PC-9 (cell line): ENCODE results near the gene TNFRSF4. TPM values are rescaled to one million over a fixed set of nuclear protein-coding genes. Genes with fewer than 3 reads are reported as not detected.

ENCODE experiments used
- BruUV-seq: library from RNA; stranded (reverse); fragments of 400-500 nt; replicated peaks from 2 replicates; lab custom pipeline; 2021; lab: Mats Ljungman, UMichigan
- CTCF ChIA-PET: fragments of 300-600 bp; sonication (Branson Sonifier 250); formaldehyde crosslinking; loops from one replicate; lab custom pipeline; 2022; ENCODE audit warnings: antibody characterized with exemption; lab: Charles Lee
- POLR2A ChIA-PET: fragments of 300-600 bp; sonication (Branson Sonifier 250); formaldehyde crosslinking; loops from one replicate; lab custom pipeline; 2022; ENCODE audit warnings: antibody characterized with exemption; ENCODE audit not compliant: unreplicated experiment; lab: Charles Lee
- DNase-seq, 2 experiments: peaks; one replicate each; pipeline versions ENCODE4 v3.0.0 to v3.0.0-alpha.2; 2015 to 2022; ENCODE audit warnings: mixed read lengths in 1 of 2
- H2AFZ ChIP-seq: fragments of 200-600 bp; sonication (generic); 2 replicates; pipeline ENCODE4 v1.8.1; 2017; ENCODE audit warnings: antibody characterized with exemption
- H3F3A ChIP-seq: fragments of 200-600 bp; sonication (generic); 2 replicates; pipeline ENCODE4 v1.8.1; 2017; ENCODE audit warnings: antibody characterized with exemption, mild to moderate bottlenecking, low read depth; ENCODE audit not compliant: insufficient read depth
- H3K27ac ChIP-seq: fragments of 200-600 bp; sonication (generic); 2 replicates; pipeline ENCODE4 v1.6.1; 2016; ENCODE audit warnings: mixed run types
- H3K27me3 ChIP-seq: fragments of 200-600 bp; sonication (generic); 2 replicates; pipeline ENCODE4 v1.6.1; 2016; ENCODE audit warnings: low read depth, mixed run types; ENCODE audit not compliant: insufficient read depth
- H3K36me3 ChIP-seq: fragments of 200-600 bp; sonication (generic); 2 replicates; pipeline ENCODE4 v1.6.1; 2016; ENCODE audit warnings: low read depth, mixed run types
- H3K4me1 ChIP-seq: fragments of 200-600 bp; sonication (generic); replicated peaks from 2 replicates; pipeline ENCODE4 v1.6.1; 2016; ENCODE audit warnings: mixed run types; ENCODE audit not compliant: insufficient read depth
- H3K4me2 ChIP-seq: fragments of 200-600 bp; sonication (generic); 2 replicates; pipeline ENCODE4 v1.6.1; 2017; ENCODE audit warnings: mixed run types
- H3K4me3 ChIP-seq: fragments of 200-600 bp; sonication (generic); 2 replicates; pipeline ENCODE4 v1.6.1; 2016; ENCODE audit warnings: mixed run types
- H3K79me2 ChIP-seq: fragments of 200-600 bp; sonication (generic); 2 replicates; pipeline ENCODE4 v1.6.1; 2017; ENCODE audit warnings: low read depth, mixed run types
- H3K9me2 ChIP-seq: fragments of 200-600 bp; sonication (generic); 2 replicates; pipeline ENCODE4 v1.8.1; 2017; ENCODE audit warnings: mild to moderate bottlenecking; ENCODE audit not compliant: insufficient read depth
- H3K9me3 ChIP-seq: fragments of 200-600 bp; sonication (generic); 2 replicates; pipeline ENCODE4 v1.8.1; 2016; ENCODE audit warnings: low read depth; ENCODE audit not compliant: insufficient read depth
- H4K20me1 ChIP-seq: fragments of 200-600 bp; sonication (generic); 2 replicates; pipeline ENCODE4 v1.8.1; 2017; ENCODE audit not compliant: insufficient read depth
- EZH2 ChIP-seq: fragments of 200-600 bp; sonication (generic); IDR thresholded peaks from 2 replicates; pipeline ENCODE4 v1.8.0; 2017; ENCODE audit warnings: antibody characterized with exemption, low read depth
- intact Hi-C: fragments of 100-400 bp; cut with micrococcal nuclease; formaldehyde crosslinking; loops from one replicate; pipeline ENCODE4 v1.10.0; 2022; ENCODE audit not compliant: unreplicated experiment
- total RNA-seq: library from RNA; stranded (reverse); gene quantifications from 2 replicates; pipeline ENCODE4 v1.2.3, GENCODE V29; 2021
- TF ChIP-seq, protein P1 (sequence below): fragments of 200-600 bp; sonication (generic); conservative IDR thresholded peaks from 2 replicates; pipeline ENCODE4 v1.6.1; 2017; ENCODE audit warnings: mixed run types, antibody characterized with exemption, mild to moderate bottlenecking, moderate library complexity

The TNFRSF4 gene
- total RNA-seq, 1 experiment from 2014 or later, result 0.20 TPM

DNA sequence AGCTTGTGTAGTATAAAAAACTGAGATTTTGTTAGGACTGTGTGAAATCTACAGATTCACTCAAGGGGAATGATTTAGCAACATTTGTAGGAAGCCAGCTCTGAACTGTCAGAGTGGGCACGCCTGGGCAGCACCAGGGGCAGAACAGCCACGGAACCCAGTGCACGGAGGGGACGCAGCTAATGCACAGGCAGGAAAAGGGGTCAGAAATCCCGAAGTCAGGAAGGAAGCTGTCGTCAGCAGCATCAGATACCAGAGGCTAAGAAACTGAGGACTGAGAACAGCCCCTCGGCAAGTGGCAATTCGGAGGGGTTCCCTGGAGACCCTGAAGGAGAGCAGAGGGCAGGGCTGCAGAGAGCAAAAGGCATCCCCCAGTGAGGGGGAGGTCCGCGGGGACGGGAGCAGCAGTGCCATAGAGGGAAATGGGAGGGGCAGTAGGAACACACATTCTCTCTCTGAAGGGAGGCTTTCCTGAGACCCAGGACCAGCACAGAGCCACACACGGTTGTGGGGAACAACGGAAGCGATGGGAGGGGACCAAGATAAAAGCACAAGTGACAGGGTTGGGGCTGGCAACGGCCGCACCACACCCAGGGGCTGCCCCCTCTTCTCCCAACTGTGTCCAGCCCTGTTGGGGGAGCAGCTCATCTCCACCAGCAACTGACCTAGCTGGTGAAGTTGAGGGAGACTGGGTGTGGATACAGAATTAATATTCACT lies 47.0 kb upstream of the TNFRSF4 start:
- H3K27ac ChIP-seq, result no peak overlapping the region; the same call in 1 of the 2 replicates
- peaks cover 34% of the 10 kb centered on the region for H4K20me1 ChIP-seq
- H3F3A ChIP-seq, result peaks cover 13% of the 10 kb centered on the region
- H3K9me3 ChIP-seq, result no peaks in the 10 kb centered on the region
- BruUV-seq, result no TSS peak
- H3K4me2 ChIP-seq, result no peak overlapping the region
- H3K9me2 ChIP-seq, result no peaks in the 10 kb centered on the region
- ChIA-PET POLR2A (no interaction called here), CTCF (no interaction called here)
- DNase-seq, result no peak
- H2AFZ ChIP-seq, result no peak overlapping the region
- no peaks in the 10 kb centered on the region for H3K27me3 ChIP-seq
- 0 out of 2 replicates have a peak, but pooled peaks cover 12% of the 10 kb centered on the region for H3K36me3 ChIP-seq
- no peak for TF ChIP-seq EZH2
- TF ChIP-seq, protein P1, sequence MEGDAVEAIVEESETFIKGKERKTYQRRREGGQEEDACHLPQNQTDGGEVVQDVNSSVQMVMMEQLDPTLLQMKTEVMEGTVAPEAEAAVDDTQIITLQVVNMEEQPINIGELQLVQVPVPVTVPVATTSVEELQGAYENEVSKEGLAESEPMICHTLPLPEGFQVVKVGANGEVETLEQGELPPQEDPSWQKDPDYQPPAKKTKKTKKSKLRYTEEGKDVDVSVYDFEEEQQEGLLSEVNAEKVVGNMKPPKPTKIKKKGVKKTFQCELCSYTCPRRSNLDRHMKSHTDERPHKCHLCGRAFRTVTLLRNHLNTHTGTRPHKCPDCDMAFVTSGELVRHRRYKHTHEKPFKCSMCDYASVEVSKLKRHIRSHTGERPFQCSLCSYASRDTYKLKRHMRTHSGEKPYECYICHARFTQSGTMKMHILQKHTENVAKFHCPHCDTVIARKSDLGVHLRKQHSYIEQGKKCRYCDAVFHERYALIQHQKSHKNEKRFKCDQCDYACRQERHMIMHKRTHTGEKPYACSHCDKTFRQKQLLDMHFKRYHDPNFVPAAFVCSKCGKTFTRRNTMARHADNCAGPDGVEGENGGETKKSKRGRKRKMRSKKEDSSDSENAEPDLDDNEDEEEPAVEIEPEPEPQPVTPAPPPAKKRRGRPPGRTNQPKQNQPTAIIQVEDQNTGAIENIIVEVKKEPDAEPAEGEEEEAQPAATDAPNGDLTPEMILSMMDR, result no peak
- H3K4me3 ChIP-seq, result no peak overlapping the region
- intact Hi-C loops, result no loop called here
- H3K79me2 ChIP-seq, result peaks cover 9% of the 10 kb centered on the region; the same call in 1 of the 2 replicates
- H3K4me1 ChIP-seq, result no peaks in the 10 kb centered on the region

DNA sequence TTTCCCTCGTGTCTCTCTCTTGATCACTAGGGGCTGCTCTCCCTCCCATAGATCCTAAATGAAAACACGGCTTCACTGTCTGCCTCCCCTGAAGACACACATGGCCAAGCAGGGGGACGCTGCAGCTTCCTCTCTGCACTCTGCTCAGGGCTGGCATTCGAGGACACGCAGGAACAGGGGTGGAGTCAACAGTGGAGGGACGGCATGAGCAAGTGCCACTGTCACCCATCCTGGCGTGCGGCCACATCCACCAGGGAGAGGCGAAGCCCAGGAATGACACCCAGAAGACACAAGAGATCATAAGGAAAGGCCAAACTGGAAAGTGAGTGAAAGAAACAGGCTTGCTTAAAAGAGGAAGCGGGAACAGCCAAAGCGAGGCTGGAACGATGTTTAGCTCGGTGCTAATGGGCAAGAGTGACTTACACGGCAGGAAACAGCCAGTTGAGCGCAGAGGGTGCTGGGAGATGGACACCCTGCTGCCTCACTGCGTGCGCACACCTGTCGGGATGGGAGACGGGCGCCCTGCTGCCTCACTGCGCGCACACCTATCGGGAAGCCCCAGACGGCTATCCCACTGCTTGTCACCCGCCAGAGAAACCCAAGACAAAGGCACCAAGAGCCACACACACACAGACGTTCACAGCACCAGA lies 46.1 kb upstream of the TNFRSF4 start:
- POLR2A ChIA-PET, result no interaction called here
- CTCF ChIA-PET, result no interaction called here
- intact Hi-C loops, result no loop called here

DNA sequence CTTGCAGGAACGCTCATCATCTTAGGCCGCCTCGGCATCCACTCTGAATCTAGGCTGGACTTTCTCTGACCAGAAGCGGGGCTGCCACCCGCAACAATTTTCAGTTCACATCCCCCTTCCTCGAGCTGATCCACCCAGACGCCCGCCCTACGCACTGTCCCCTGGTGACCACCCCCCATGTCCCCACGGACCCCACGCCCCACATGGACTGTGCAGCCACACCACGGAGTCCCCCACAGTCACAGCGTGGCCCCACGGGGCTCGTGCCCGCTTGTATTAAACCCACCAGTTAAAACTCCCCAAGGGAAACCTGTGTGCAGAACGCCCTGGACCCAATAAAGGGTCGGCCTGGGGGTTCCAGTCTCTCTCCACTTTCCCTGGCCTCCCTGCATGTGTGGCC lies 45.6 kb upstream of the TNFRSF4 start:
- no peaks in the 10 kb centered on the region for H3K9me2 ChIP-seq
- peaks cover 4% of the 10 kb centered on the region for H3F3A ChIP-seq
- no TSS peak for BruUV-seq
- H3K4me2 ChIP-seq, result no peak overlapping the region
- H3K27ac ChIP-seq, result no peak overlapping the region
- peaks cover 33% of the 10 kb centered on the region for H4K20me1 ChIP-seq
- H3K36me3 ChIP-seq, result 0 out of 2 replicates have a peak, but pooled peaks cover 12% of the 10 kb centered on the region
- no peaks in the 10 kb centered on the region for H3K9me3 ChIP-seq
- H3K27me3 ChIP-seq, result no peaks in the 10 kb centered on the region
- DNase-seq, result no peak
- intact Hi-C loops, result no loop called here
- peaks cover 7% of the 10 kb centered on the region; the same call in 1 of the 2 replicates for H3K79me2 ChIP-seq
- no peaks in the 10 kb centered on the region for H3K4me1 ChIP-seq
- CTCF ChIA-PET, result no interaction called here
- TF ChIP-seq, protein P1, result no peak
- TF ChIP-seq EZH2, result no peak
- POLR2A ChIA-PET, result no interaction called here
- no peak overlapping the region for H3K4me3 ChIP-seq
- H2AFZ ChIP-seq, result no peak overlapping the region

More for the DNA sequence above, 46.1 kb upstream of the TNFRSF4 start:
- Histone ChIP-seq H3K27me3 (no peaks in the 10 kb centered on the region), H3K36me3 (0 out of 2 replicates have a peak, but pooled peaks cover 12% of the 10 kb centered on the region), H3K9me2 (no peaks in the 10 kb centered on the region), H3K4me1 (no peaks in the 10 kb centered on the region), H3K27ac (no peak overlapping the region; the same call in 1 of the 2 replicates), H3K4me3 (no peak overlapping the region), H3K79me2 (peaks cover 7% of the 10 kb centered on the region; the same call in 1 of the 2 replicates), H4K20me1 (peaks cover 34% of the 10 kb centered on the region), H2AFZ (no peak overlapping the region), H3K9me3 (no peaks in the 10 kb centered on the region), H3K4me2 (no peak overlapping the region), H3F3A (peaks cover 4% of the 10 kb centered on the region)
- no peak for TF ChIP-seq EZH2
- TF ChIP-seq, protein P1, result no peak
- DNase-seq, result no peak
- no TSS peak for BruUV-seq
